Ecto neural progenitor cell (in vitro differentiated cells): ENCODE measurements around the gene GRIA1.
"Not testable (repeated sequence)": the region's sequence is repeated elsewhere in the genome, so short reads cannot be mapped to it uniquely, and the experiment has no call there.

Experiments
- DNase-seq: peaks from one replicate; pipeline ENCODE4 v3.0.0-alpha.2; 2018; ENCODE audit warnings: low spot score

Gene GRIA1

GRCh38 chr5:153723022-153723610 is 232.6 kb downstream of the GRIA1 start:
- DNase-seq, result not testable (repeated sequence)

GRCh38 chr5:153742060-153742459 is 251.6 kb downstream of the GRIA1 start:
- DNase-seq, result no peak

DNA sequence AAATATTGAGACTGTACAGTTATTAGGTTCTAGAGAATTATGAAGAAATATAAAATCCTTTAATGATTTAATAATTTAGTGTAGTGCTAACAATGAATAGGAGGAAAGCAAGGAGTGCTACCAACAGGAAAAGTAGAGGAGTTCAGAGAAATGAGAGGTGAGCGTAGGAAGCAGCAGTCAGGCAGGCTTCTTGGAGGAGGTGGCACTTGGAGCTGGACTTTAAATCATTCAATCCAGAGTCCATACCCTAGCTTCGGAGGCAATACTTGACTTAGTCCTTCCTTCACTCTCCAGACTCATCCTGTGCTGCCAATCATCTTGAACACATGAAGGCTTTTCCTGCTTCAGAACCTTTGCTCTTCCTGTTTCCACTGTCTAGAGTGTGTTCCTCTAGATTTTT is 254.3 kb downstream of the GRIA1 start:
- no peak for DNase-seq

DNA sequence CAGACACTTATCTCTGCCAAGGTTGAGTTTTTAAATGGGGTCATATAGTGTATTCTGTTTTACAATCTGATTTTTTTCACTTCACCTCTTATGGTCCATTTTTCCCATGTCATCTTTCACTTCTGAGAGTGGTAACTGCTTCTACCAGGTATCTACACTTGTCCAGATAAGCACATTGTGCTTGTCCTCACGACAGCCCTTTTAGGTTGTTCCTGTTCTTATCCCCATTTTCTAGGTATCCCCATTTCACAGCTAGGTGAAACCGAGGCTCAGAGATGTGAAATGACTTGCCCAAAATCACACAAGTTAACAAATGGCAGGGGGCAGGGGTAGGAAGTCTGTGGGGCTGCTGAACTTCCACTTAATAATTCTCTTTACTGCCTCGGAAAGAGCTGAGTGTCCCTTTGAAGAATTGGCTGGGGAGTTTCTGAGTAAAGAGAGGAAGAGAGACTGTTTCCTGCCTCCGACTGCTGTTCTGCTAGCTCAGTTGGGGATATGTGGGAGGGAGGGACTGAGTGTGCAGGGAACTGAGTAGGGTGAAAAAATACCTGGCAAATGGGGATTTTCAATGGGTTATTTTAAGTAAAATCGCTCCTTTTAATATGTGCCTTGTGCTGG is 255.4 kb downstream of the GRIA1 start:
- DNase-seq, result no peak

- DNase-seq, result no peak
These were observed 256.0 kb downstream of the GRIA1 start for GRCh38 chr5:153746440-153746839.

DNA sequence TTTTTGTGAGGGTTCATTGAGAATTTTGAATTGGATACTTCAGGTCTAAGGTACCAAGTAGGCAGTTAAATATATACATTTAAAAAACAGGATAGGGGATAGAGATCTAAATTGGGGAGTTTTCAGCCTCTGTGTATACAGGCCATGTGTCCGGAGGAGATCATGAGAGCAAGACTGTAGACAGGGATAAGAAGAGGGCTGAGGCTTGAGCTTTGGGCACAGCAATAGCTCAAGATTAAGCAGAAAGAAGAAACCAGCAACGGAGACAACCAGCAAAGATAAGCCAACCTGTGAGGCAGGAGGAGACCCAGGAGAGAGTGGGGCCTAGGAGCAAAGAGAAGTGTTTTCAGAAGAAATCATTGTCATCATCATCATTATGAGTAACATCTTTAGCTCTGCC is 258.4 kb downstream of the GRIA1 start:
- no peak for DNase-seq

- DNase-seq, result no peak
These were observed 259.5 kb downstream of the GRIA1 start for GRCh38 chr5:153749960-153750359.

DNA sequence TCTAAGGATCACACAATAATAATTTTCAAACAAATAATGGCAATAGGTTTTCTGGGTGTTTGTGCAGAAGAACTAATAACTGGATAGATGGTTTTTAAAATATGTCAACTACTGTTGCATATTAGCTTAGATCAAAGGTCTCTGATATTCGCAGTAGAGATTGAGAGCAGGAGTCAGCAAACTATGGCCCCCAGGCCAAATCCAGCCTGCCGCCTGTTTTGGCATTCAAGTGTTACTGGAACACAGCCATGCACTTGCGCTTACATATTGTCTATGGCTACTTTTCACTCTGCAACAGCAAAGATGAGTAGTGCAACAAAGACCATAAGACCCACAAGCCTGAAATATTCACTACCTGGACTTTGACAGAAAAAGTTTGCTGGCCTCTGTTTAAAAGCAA is 260.8 kb downstream of the GRIA1 start:
- DNase-seq, result no peak

DNA sequence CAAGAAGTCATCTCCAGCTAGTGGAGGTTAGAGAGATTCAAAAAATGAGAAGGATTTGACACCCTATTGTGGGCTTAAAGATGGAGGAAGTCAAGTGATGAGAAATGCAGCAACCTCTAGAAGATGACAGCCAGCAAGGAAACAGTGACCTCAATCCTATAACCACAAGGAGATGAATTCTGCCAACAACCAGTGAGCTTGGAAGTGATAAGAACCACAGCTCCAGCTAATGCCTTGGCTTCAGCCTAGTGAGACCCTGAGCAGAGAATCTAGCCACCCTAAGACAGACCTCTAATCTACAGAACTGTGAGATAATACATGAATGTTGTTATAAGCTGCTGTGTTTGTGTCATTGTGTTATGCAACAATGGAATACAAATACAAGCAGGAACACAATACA is 262.4 kb downstream of the GRIA1 start:
- no peak for DNase-seq

DNA sequence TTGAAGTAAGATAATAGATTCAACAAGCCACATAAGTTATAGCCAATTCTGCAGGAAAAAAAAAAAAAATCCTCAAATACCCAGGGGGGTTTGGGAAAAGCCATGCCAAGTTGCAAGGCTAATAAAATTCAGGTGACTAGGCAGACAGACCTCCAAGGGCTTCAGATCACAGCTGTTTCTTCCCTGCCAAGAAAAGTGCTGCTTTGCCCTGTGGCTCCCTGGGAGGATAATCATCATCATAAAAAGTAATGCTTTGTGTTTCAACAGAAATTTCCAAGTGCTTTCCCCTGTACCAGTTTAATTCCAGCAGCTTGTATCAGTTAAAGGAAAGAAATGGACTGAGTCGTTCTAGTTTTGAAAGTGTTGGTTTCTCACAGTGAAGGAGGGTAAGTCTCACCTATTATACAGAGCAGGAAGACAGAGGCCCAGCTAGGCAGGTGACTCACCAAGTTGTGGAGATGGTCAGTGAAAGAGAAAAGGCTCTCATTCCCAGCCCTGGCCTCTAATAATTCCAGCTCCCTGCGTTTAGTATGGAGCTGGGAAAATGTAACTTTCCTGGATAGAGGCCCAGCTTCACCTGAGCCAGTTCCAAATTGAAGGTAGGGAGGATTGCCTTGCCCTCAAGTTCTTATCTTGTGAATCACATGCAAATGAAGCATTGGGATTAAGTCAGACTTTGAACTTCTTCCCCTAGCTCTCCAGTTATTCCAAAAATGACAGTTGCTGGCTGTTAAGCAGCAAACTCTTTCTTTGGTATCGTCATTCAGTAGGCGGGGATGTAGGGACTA is 263.4 kb downstream of the GRIA1 start:
- no peak for DNase-seq

- no peak for DNase-seq
These were observed 265.5 kb downstream of the GRIA1 start for GRCh38 chr5:153755913-153756500.

- DNase-seq, result no peak
These were observed 266.1 kb downstream of the GRIA1 start for GRCh38 chr5:153756540-153756939.

DNA sequence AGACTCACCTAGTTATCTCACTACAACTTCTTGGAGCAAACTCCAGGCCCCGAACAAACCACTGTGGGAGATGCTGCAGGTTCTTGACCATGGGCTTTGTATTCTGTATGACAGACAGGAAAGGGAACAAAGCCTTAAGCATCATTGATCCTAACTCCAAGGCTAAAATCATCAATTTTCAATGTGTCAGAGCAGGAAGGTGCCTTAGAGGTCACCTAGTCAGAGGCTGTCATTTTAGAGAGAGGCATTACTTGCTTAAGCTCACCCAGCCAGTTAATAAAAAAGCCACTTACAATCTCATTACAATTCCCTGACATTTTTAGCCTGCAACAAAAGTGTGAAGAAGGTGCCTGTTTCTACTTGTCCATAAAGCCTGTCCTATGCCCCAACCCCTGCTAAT is 275.5 kb downstream of the GRIA1 start:
- DNase-seq, result no peak

GRCh38 chr5:153767221-153768188 is 277.0 kb downstream of the GRIA1 start:
- no peak for DNase-seq

DNA sequence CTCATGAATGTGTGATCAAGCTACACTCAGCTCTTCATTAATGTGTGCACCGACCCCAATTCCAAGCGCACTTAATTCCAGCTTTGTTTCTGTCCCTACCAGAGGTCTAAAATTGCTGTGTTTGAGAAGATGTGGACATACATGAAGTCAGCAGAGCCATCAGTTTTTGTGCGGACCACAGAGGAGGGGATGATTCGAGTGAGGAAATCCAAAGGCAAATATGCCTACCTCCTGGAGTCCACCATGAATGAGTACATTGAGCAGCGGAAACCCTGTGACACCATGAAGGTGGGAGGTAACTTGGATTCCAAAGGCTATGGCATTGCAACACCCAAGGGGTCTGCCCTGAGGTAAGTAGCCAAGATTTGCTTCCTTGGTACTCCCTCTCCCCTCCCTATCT is 279.6 kb downstream of the GRIA1 start:
- no peak for DNase-seq

DNA sequence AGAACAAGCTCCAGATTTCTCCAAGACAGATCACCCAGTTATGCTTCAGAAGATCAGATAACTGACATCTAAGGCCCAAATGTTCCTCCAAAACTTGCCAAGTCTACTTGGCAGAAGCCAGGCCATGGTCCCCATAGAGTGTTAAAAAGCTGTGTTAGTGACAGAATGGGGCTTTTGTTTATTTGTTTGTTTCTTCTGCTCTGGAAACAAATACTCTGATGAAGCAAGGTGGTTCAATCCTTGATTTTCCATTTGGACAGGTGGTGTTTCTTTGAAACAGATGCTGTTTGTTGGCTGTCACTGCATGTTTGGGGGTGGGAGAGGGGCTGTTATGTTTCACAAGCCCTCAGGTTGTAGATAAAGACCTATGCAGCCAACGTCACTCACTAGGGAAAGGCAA is 284.2 kb downstream of the GRIA1 start:
- DNase-seq, result peak; percentile 4

DNA sequence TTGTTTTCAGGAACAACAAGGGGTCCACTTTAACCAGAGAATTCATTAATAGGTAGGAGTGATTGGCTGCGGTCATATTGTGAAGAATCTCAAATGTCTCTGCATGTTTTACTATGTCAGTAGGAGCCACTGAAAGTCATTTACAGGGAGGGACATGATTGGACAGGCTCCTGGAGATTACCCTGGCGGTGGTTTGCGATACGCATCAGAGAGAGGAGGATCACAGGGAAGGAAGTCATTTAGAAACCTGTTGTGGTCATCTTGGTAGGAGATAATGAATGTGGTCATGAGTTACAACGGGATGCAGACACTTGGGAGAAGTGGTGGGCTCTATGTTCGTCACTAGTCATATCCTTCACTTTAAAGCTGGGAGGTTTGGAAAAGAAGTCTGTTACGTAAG is 285.5 kb downstream of the GRIA1 start:
- no peak for DNase-seq

GRCh38 chr5:153777681-153778581 is 287.5 kb downstream of the GRIA1 start:
- DNase-seq, result peak; percentile 69

- no peak for DNase-seq
These were observed 289.4 kb downstream of the GRIA1 start for GRCh38 chr5:153779836-153780235.

DNA sequence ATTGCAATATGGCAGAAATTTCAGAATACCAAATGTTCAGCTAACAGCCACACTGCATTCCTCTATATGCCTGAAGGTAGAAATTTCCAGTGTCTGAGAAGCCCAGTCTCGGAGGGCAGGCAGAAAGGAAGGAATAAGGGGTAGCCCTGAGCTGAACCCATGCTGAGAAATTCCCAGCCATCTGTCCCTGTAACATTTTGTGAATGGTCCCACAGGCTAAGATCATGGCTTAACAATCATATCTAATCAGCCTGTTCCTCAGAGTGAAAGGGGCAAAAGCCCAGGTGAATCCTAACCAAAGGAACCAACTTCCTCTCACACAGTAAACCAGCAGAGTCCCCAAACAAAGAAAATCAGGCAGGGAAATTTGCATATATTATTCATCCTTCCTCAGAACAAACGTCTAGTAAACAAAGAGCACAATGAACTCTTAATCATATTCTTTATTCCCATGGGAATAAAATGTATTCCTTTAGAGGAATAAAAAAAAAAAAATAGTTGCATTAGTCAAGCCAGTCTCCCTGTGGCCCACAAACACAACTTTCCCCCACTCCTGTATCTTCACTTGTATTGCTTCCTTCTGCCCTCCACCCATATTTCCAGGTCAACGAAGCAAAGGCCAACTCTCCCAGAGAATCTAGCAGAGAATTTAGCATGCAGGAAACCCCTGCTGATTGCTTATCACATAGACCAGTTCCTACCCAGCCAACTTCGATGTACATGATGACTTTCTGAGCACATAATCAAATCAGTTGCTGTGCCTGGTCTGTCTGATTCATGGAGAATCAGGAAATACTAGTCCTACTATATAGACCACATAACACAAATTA is 290.6 kb downstream of the GRIA1 start:
- no peak for DNase-seq
